SK-N-SH (cell line): ENCODE measurements around the gene CFC1.
"Not testable (repeated sequence)": the region's sequence is repeated elsewhere in the genome, so short reads cannot be mapped to it uniquely, and the experiment has no call there.

Experiments used
- EP300 ChIP-seq, 2 experiments: IDR thresholded peaks; 2 replicates each; pipeline versions ENCODE4 v1.4.0 to v1.6.1; 2012; ENCODE audit warnings: borderline replicate concordance in 1 of 2, low read depth in 1 of 2, low read length in 1 of 2
- FOSL2 ChIP-seq: IDR thresholded peaks from 2 replicates; pipeline ENCODE4 v1.4.0; 2012; ENCODE audit warnings: low read depth, mild to moderate bottlenecking, moderate library complexity, borderline replicate concordance
- FOXM1 ChIP-seq: IDR thresholded peaks from 2 replicates; pipeline ENCODE4 v1.4.0; 2012; ENCODE audit warnings: low read depth, mild to moderate bottlenecking
- GABPA ChIP-seq: IDR thresholded peaks from 2 replicates; pipeline ENCODE4 v1.4.0; 2012; ENCODE audit warnings: low read depth, mild to moderate bottlenecking
- JUND ChIP-seq: IDR thresholded peaks from 2 replicates; pipeline ENCODE4 v1.4.0; 2012
- RAD21 ChIP-seq: IDR thresholded peaks from 2 replicates; pipeline ENCODE4 v1.6.1; 2012; ENCODE audit warnings: mild to moderate bottlenecking, low read length
- RCOR1 ChIP-seq: fragments of 150-350 bp; IDR thresholded peaks from 2 replicates; pipeline ENCODE4 v1.6.1; 2017; ENCODE audit warnings: antibody characterized with exemption, low read length
- TAF1 ChIP-seq: IDR thresholded peaks from 2 replicates; pipeline ENCODE4 v1.6.1; 2012; ENCODE audit warnings: low read depth, mild to moderate bottlenecking, low read length, moderate library complexity, borderline replicate concordance
- ZBTB33 ChIP-seq: IDR thresholded peaks from 2 replicates; pipeline ENCODE4 v1.4.0; 2012; ENCODE audit warnings: low read depth, borderline replicate concordance
- TF ChIP-seq, protein P1 (sequence below): fragments of 200-600 bp; sonication (generic); IDR thresholded peaks from 2 replicates; pipeline ENCODE4 v1.6.1; 2017; ENCODE audit warnings: antibody characterized with exemption, mild to moderate bottlenecking, moderate library complexity
- TF ChIP-seq, protein P2 (sequence below): IDR thresholded peaks from 2 replicates; pipeline ENCODE4 v1.6.1; 2012; ENCODE audit warnings: mild to moderate bottlenecking, low read depth, low read length, moderate library complexity
- TF ChIP-seq, protein P3 (sequence below): IDR thresholded peaks from 2 replicates; pipeline ENCODE4 v1.4.0; 2012; ENCODE audit warnings: low read depth
- TF ChIP-seq, protein P4 (sequence below): fragments of 150-350 bp; IDR thresholded peaks from 2 replicates; pipeline ENCODE4 v1.6.1; 2016; ENCODE audit warnings: mild to moderate bottlenecking, low read depth, low read length

- TF ChIP-seq FOSL2; RCOR1; EP300 (IDR thresholded peaks at IDR 0.05; ENCODE audit: borderline replicate concordance in 1 of 2, low read depth in 1 of 2, low read length in 1 of 2); TAF1; RAD21; ZBTB33; FOXM1; JUND; GABPA: not testable (repeated sequence)
- TF ChIP-seq, protein P1, sequence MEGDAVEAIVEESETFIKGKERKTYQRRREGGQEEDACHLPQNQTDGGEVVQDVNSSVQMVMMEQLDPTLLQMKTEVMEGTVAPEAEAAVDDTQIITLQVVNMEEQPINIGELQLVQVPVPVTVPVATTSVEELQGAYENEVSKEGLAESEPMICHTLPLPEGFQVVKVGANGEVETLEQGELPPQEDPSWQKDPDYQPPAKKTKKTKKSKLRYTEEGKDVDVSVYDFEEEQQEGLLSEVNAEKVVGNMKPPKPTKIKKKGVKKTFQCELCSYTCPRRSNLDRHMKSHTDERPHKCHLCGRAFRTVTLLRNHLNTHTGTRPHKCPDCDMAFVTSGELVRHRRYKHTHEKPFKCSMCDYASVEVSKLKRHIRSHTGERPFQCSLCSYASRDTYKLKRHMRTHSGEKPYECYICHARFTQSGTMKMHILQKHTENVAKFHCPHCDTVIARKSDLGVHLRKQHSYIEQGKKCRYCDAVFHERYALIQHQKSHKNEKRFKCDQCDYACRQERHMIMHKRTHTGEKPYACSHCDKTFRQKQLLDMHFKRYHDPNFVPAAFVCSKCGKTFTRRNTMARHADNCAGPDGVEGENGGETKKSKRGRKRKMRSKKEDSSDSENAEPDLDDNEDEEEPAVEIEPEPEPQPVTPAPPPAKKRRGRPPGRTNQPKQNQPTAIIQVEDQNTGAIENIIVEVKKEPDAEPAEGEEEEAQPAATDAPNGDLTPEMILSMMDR = not testable (repeated sequence)
- TF ChIP-seq, protein P2, sequence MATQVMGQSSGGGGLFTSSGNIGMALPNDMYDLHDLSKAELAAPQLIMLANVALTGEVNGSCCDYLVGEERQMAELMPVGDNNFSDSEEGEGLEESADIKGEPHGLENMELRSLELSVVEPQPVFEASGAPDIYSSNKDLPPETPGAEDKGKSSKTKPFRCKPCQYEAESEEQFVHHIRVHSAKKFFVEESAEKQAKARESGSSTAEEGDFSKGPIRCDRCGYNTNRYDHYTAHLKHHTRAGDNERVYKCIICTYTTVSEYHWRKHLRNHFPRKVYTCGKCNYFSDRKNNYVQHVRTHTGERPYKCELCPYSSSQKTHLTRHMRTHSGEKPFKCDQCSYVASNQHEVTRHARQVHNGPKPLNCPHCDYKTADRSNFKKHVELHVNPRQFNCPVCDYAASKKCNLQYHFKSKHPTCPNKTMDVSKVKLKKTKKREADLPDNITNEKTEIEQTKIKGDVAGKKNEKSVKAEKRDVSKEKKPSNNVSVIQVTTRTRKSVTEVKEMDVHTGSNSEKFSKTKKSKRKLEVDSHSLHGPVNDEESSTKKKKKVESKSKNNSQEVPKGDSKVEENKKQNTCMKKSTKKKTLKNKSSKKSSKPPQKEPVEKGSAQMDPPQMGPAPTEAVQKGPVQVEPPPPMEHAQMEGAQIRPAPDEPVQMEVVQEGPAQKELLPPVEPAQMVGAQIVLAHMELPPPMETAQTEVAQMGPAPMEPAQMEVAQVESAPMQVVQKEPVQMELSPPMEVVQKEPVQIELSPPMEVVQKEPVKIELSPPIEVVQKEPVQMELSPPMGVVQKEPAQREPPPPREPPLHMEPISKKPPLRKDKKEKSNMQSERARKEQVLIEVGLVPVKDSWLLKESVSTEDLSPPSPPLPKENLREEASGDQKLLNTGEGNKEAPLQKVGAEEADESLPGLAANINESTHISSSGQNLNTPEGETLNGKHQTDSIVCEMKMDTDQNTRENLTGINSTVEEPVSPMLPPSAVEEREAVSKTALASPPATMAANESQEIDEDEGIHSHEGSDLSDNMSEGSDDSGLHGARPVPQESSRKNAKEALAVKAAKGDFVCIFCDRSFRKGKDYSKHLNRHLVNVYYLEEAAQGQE = not testable (repeated sequence)
- TF ChIP-seq, protein P3, sequence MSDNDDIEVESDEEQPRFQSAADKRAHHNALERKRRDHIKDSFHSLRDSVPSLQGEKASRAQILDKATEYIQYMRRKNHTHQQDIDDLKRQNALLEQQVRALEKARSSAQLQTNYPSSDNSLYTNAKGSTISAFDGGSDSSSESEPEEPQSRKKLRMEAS = not testable (repeated sequence)
- TF ChIP-seq, protein P4, sequence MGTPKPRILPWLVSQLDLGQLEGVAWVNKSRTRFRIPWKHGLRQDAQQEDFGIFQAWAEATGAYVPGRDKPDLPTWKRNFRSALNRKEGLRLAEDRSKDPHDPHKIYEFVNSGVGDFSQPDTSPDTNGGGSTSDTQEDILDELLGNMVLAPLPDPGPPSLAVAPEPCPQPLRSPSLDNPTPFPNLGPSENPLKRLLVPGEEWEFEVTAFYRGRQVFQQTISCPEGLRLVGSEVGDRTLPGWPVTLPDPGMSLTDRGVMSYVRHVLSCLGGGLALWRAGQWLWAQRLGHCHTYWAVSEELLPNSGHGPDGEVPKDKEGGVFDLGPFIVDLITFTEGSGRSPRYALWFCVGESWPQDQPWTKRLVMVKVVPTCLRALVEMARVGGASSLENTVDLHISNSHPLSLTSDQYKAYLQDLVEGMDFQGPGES = not testable (repeated sequence)
Measured at GRCh38 chr2:130556441-130556840, 42.9 kb downstream of the CFC1 start.
